Brain pericyte (primary cell): Measurements from ENCODE around the gene PLP2.
"Not testable (repeated sequence)": the region's sequence is repeated elsewhere in the genome, so short reads cannot be mapped to it uniquely, and the experiment has no call there.

Source experiments
- DNase-seq: peaks from one replicate; pipeline ENCODE4 v3.0.0-alpha.2; 2012; ENCODE audit warnings: low read depth, low spot score

Gene PLP2

GRCh38 chrX:49171752-49172279 is at the start of gene PLP2:
TSS of gene PLP2 (plus strand) at chrX:49171898. CDS start at chrX:49172001, 103 bp downstream.
- DNase-seq, result no peak

DNA sequence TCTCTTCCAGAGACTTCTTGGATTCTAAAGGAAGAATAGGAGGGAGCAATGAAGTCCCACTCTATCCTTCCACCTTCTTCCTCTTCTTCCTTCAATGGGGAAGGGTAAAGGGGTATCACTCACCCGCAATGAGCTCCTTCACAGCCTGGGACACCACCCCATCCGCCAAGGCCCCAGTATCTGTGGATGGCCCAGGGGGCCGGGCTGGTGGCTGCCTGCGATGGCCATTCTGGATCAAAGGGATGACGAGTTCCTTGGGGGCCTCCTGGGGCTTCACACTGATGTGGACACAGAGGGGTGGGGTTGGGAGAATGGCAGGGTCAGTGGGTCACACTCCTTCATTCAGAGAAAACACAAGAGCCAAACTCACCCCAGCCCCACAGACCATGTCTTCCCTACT is 49.2 kb upstream of the PLP2 start:
- no peak for DNase-seq

- not testable (repeated sequence) for DNase-seq
These were observed 43.9 kb upstream of the PLP2 start for GRCh38 chrX:49127742-49128258.

DNA sequence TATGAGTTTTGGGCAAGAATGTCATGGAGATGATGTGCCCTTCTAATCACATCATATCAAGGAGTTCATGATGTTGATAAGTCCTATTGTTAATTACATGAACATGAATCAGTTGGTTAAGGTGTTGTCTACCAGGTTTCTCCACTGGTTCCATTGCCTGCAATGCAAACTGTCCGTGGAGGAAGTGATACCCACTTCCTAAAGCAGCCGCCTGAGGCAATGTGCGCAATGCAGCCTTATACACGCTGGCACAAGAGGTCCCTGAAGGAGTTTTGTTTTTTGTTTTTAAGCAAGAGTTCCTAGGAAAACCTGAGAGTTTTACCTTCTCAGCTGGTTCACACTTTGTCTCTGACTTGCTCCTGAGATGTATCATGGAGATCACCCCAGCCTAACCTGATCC is 42.3 kb upstream of the PLP2 start:
- DNase-seq, result no peak

DNA sequence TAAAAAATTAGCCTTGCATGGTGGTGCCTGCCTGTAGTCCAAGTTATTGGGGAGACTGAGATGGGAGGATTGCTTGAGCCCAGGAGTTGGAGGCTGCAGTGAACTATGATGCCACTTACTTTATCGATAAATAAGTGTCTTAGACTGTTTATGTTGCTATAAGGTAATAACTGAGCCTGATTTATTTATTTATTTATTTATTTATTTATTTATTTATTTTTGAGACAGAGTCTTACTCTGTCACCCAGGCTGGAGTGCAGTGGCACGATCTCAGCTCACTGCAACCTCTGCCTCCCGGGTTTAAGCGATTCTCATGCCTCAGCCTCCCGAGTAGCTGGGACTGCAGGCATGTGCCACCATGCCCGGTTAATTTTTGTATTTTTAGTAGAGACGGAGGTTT is 39.4 kb upstream of the PLP2 start:
- DNase-seq, result not testable (repeated sequence)

DNA sequence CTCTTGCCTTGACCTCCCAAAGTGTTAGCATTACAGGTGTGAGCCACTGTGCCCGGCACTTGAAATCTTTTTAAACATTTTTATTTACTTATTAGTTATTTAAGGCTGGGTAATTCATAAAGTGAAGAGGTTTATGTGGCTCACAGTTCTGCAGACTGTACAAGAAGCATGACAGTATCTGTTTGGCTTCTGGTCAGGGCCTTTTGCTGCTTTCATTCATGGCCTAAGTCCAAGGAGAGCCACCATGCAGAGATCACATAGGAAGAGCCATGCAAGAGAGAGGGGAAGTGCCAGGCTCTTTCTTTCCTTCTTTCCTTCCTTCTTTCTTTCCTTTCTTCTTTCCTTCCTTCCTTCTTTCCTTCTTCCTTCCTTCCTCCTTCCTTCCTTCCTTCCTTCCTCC is 37.9 kb upstream of the PLP2 start:
- no peak for DNase-seq

DNA sequence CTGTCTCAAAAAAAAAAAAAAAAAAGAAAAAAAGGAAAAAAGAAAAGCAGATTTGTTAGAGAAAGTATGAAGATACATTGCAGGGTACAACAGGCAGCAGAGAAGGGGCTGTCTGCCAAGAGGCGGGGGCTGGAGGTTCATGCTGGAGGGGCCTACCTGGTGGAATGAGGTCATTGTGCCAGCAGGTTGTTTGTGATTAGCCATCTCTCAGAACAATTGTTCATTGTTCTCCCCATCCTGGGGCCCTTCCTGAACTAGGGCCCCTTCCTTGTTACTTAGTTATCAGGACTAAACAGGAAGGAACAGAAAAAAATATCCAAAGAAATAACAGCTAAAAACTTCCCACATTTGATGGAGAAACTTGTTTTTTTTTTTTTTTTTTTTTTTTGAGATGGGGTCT is 34.2 kb upstream of the PLP2 start:
- DNase-seq, result no peak

DNA sequence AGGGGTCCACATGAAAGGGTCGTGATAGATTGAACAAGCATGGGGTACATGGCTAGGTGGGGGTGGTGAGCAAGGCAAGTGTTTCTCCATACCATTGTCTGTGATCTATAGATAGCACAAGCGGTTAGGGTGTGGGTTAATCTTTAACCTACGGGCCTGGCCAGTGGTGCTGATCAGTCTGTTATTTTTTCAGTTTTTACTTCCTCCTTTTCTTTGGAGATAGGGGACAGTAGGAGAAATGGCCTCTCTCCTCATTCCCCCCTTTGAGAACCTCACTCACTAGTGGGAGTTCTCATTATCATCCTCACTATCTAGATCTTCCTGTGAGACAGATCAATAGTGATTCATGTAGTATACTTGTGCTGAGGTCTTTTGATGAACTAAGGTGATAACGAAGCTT is 32.0 kb upstream of the PLP2 start:
- no peak for DNase-seq

DNA sequence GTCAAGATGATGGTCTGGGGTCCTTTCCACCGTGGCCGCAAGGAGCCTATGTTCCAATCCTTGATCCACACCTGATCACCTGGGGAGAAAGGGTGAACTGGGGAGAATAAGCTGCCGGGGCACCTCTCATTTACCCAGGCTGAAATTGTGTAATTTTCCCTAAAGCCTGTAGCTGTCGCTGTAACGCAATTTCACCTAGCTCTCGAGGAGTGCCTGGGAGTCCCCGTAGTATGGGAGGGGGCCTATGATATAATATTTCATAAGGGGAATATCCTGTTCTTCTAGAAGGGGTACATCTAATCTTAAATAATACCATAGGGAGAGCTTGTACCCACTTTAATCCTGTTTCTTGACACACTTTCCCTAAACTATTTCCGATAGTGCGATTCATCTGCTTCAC is 29.4 kb upstream of the PLP2 start:
- not testable (repeated sequence) for DNase-seq

- DNase-seq, result not testable (repeated sequence)
These were observed 28.5 kb upstream of the PLP2 start for GRCh38 chrX:49143154-49143553.

- DNase-seq, result no peak
These were observed 24.4 kb upstream of the PLP2 start for GRCh38 chrX:49147282-49147681.

DNA sequence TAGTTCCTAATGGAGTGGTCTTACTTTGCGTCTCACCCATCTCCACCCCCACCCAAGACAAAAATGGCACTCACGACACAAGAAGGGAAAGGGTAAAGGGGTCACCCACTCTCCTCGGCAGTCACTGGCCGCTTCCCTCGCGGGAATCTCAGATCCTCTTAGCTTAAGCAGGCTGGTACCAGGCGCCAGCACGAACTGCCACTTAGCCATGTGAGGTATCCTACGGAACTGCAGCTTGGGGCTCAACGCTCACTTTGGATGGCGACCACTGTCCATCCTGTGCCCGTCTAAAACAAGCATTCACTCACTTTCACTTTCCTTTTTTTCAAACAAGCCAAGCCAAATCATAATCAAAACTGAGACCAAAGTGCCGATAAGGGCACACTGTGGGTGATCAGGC is 23.8 kb upstream of the PLP2 start:
- DNase-seq, result no peak

DNA sequence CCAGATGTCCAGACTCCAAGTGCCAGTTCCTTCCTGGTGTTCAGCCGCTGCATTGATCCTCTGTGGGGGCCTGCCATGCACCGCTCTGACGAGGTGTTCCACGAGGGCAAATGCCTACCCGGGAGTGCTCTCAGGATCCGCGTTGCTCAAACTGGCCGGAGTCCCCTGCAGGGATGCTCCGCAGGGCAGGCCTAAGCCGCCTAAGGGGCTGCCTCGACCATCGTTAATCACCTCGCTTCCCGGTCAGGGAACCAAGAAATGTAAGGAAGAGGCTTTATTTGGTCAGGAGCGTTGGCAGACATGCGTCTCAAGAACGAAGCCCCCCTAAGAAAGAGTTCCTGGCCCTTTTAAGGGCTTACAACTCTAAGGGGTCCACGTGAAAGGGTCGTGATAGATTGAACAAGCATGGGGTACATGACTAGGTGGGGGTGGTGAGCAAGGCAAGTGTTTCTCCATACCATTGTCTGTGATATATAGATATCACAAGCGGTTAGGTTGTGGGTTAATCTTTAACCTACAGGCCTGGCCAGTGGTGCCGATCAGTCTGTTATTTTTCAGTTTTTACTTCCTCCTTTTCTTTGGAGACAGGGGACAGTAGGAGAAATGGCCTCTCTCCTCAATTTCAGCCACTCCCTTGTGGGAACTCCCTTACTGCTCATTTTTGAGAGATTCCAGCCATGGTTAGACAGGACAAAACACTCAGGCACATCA is 23.2 kb upstream of the PLP2 start:
- DNase-seq, result not testable (repeated sequence)

GRCh38 chrX:49149291-49149690 is 22.4 kb upstream of the PLP2 start:
- DNase-seq, result not testable (repeated sequence)

DNA sequence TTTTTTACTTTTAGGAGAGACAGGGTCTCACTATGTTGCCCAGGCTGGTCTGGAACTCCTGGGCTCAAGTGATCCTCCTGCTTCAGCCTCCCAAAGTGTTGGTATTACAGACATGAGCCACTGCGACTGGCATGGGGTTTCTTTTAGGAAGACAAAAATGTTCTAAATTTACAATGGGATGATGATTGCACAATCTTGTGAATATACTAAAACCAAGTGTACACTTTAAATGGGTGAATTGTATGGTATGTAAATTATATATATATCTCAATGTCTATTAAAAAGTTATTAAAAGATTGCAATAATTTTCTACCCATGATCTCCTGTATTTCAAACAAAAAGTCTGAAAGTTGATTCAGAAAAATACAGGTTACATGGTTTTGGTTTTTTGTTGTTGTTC is 18.2 kb upstream of the PLP2 start:
- DNase-seq, result no peak

- no peak for DNase-seq
These were observed 16.3 kb upstream of the PLP2 start for GRCh38 chrX:49155243-49155899.

DNA sequence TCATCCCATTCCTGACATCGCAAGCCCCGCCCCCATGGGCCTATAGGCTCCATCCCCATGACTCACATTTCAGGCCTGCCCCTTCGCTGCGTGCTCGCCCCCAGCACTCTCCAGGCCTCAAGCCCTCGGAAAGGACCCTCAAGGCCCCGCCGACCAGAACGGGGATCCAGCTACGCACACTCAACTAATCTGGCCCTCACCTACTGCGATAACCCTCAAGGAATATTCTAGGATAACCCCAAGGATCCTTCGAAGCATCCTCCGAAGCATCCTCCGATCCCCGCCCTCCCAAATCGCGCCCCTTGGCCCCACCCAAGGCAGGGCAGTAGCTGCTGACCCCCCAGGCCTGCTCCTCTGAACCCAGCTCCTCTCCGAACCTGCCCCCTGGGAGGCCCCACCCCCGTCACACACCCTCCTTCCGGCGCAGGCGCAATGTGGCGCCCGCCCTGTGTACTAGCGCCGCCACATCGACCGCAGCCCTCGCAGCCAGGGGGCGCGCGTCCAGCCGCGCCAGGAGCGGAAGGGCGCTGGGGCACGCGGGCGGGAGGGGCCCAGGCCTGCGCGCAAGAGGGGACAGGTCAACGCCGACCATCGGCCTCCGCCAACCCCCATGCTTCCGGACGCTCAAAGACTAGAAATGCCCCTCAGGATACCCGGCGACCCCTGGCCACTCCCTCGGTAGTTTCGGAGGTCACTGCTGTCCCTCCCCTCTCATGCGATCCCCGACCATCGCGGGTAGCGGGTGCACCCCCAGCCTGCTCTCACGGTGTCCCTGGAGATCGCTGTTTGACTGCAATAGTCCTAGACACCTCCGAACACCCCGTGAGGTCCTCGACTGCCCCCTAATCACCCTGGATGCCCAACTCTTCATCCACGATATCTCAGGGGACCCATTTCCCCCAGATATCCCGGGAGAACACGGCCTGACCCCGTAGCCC is 15.5 kb upstream of the PLP2 start:
- peak; percentile 47 for DNase-seq

GRCh38 chrX:49157194-49157593 is 14.5 kb upstream of the PLP2 start:
- DNase-seq, result no peak

DNA sequence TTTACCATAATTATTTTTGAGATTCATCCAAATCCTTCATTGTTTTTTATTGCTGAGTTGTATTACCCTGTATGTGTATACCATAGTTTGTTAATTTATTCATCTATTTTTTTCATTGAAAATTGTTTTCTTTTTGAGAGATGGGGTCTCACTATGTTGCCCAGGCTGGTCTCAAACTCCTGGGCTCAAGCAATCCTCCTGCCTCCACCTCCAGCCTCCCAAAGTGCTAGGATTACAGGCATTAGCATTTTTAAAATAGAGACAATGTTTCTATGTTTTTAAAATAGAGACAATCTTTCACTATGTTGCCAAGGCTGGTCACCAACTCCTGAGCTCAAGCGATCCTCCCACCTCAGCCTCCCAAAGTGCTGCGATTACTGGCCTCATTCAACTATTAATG is 10.8 kb upstream of the PLP2 start:
- DNase-seq, result no peak

- DNase-seq, result no peak
These were observed 10.1 kb upstream of the PLP2 start for GRCh38 chrX:49161632-49162031.

- no peak for DNase-seq
These were observed 9.1 kb upstream of the PLP2 start, which contains the start of gene MAGIX for GRCh38 chrX:49162620-49163019. TSS of gene MAGIX (plus strand) at chrX:49162758. CDS start at chrX:49162890, 132 bp downstream.
